ENCODE results near the gene KCNH1. TPM values are rescaled to one million over a fixed set of nuclear protein-coding genes. Genes with fewer than 3 reads are reported as not detected.

Gene KCNH1
- total RNA-seq, 1 experiment from 2014 or later, result 0.17 TPM

DNA sequence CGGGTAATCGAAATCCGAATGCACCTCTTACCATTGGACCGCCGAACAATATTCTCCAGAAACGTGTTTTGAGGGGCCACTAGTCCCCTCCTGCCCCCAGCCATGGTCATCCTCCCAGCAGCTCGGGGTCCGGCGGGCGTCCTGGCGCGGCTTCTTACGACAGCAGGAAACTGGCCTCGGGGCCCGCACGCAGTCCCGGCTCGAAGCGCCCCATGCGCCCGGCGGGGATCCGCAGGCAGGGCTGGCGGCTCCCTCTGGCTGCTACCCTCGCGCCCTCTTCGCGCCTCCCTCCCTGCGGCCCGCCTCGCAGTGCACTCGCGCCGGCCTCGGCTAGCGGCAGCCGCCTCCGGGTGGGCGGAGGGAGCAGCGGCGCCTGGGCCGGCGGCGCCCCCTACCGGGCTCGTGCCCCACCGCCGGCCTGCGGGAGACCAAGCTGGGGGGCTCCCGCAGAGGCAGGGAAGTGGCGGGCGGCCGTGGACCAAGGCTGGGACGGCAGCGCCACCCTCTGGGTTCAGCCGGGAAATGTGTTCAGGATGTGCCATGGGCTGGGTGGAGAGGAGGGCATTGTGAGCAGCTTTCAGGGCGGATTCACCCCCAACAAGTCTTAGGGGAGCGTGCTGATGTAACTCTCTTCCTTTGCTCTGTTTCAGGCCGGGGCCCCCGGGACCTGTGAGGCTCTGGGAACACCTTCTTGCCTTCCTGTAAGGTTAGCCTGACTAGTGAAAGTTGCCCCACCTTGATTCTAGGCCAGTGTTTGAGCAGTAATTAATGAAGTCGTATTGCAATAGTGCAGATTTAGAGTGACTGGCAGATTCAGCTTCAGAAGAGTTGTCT is at the start of gene KCNH1 (continued):
- TF ChIP-seq IRF1 (CRISPR knock-in tag; IDR thresholded peaks at IDR 0.05) (no peak), HMGXB4 (CRISPR knock-in tag; IDR thresholded peaks at IDR 0.05) (peak; percentile 99), GABPB1 (CRISPR knock-in tag; IDR thresholded peaks at IDR 0.05) (peak; percentile 27; the same call in 1 of the 2 replicates), ZNF317 (CRISPR knock-in tag; IDR thresholded peaks at IDR 0.05; ENCODE audit: borderline replicate concordance, low read depth) (0 out of 2 replicates have a peak, but pooled peaks have one; percentile 13), ERG (CRISPR knock-in tag; IDR thresholded peaks at IDR 0.05) (no peak; the same call in 1 of the 2 replicates), NFYB (CRISPR knock-in tag; conservative IDR thresholded peaks at IDR 0.05; ENCODE audit: low read depth) (0 out of 2 replicates have a peak, but pooled peaks have one; percentile 13), GRHL2 (CRISPR knock-in tag; IDR thresholded peaks at IDR 0.05; ENCODE audit: insufficient replicate concordance, severe bottlenecking) (no peak), KAT7 (CRISPR knock-in tag; IDR thresholded peaks at IDR 0.05; ENCODE audit: borderline replicate concordance) (peak; percentile 48; the same call in 1 of the 2 replicates), ZNF416 (CRISPR knock-in tag; IDR thresholded peaks at IDR 0.05) (no peak), ZNF425 (CRISPR knock-in tag; conservative IDR thresholded peaks at IDR 0.05) (no peak), ETV6 (CRISPR knock-in tag; IDR thresholded peaks at IDR 0.05) (peak; percentile 97), FOXK1 (CRISPR knock-in tag; IDR thresholded peaks at IDR 0.05) (peak; percentile 88), EMX1 (CRISPR knock-in tag; IDR thresholded peaks at IDR 0.05) (no peak), FOXP4 (CRISPR knock-in tag; IDR thresholded peaks at IDR 0.05) (peak; percentile 96), JUN (CRISPR knock-in tag; IDR thresholded peaks at IDR 0.05) (no peak), ZNF396 (CRISPR knock-in tag; IDR thresholded peaks at IDR 0.05; ENCODE audit: borderline replicate concordance) (no peak), NFE2L1 (CRISPR knock-in tag; IDR thresholded peaks at IDR 0.05) (peak; percentile 79; the same call in 1 of the 2 replicates), ZNF263 (CRISPR knock-in tag; IDR thresholded peaks at IDR 0.05; ENCODE audit: low read depth) (peak; percentile 77; the same call in 1 of the 2 replicates), OVOL2 (CRISPR knock-in tag; IDR thresholded peaks at IDR 0.05; ENCODE audit: borderline replicate concordance) (no peak), IRF2 (CRISPR knock-in tag; IDR thresholded peaks at IDR 0.05; ENCODE audit: borderline replicate concordance, low read depth) (no peak), GTF2I (CRISPR knock-in tag; conservative IDR thresholded peaks at IDR 0.05) (no peak)
- TF ChIP-seq, protein P1, sequence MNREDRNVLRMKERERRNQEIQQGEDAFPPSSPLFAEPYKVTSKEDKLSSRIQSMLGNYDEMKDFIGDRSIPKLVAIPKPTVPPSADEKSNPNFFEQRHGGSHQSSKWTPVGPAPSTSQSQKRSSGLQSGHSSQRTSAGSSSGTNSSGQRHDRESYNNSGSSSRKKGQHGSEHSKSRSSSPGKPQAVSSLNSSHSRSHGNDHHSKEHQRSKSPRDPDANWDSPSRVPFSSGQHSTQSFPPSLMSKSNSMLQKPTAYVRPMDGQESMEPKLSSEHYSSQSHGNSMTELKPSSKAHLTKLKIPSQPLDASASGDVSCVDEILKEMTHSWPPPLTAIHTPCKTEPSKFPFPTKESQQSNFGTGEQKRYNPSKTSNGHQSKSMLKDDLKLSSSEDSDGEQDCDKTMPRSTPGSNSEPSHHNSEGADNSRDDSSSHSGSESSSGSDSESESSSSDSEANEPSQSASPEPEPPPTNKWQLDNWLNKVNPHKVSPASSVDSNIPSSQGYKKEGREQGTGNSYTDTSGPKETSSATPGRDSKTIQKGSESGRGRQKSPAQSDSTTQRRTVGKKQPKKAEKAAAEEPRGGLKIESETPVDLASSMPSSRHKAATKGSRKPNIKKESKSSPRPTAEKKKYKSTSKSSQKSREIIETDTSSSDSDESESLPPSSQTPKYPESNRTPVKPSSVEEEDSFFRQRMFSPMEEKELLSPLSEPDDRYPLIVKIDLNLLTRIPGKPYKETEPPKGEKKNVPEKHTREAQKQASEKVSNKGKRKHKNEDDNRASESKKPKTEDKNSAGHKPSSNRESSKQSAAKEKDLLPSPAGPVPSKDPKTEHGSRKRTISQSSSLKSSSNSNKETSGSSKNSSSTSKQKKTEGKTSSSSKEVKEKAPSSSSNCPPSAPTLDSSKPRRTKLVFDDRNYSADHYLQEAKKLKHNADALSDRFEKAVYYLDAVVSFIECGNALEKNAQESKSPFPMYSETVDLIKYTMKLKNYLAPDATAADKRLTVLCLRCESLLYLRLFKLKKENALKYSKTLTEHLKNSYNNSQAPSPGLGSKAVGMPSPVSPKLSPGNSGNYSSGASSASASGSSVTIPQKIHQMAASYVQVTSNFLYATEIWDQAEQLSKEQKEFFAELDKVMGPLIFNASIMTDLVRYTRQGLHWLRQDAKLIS (CRISPR knock-in tag; IDR thresholded peaks at IDR 0.05; ENCODE audit: borderline replicate concordance), result peak; percentile 76; the same call in 1 of the 2 replicates
- TF ChIP-seq, protein P2, sequence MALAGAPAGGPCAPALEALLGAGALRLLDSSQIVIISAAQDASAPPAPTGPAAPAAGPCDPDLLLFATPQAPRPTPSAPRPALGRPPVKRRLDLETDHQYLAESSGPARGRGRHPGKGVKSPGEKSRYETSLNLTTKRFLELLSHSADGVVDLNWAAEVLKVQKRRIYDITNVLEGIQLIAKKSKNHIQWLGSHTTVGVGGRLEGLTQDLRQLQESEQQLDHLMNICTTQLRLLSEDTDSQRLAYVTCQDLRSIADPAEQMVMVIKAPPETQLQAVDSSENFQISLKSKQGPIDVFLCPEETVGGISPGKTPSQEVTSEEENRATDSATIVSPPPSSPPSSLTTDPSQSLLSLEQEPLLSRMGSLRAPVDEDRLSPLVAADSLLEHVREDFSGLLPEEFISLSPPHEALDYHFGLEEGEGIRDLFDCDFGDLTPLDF (CRISPR knock-in tag; IDR thresholded peaks at IDR 0.05), result peak; percentile 81; the same call in 1 of the 2 replicates
- TF ChIP-seq, protein P3, sequence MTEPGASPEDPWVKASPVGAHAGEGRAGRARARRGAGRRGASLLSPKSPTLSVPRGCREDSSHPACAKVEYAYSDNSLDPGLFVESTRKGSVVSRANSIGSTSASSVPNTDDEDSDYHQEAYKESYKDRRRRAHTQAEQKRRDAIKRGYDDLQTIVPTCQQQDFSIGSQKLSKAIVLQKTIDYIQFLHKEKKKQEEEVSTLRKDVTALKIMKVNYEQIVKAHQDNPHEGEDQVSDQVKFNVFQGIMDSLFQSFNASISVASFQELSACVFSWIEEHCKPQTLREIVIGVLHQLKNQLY (CRISPR knock-in tag; IDR thresholded peaks at IDR 0.05), result no peak
